SU-DHL-6 (cell line): ENCODE measurements around the gene CLK2.
"Not testable (repeated sequence)": the region's sequence is repeated elsewhere in the genome, so short reads cannot be mapped to it uniquely, and the experiment has no call there.

ENCODE experiments used
- H2AFZ ChIP-seq: fragments of 200-600 bp; sonication (generic); 2 replicates; pipeline ENCODE4 v1.6.1; 2014; ENCODE audit warnings: low read depth, mild to moderate bottlenecking, moderate library complexity, mixed read lengths, antibody characterized with exemption, low read length; ENCODE audit not compliant: severe bottlenecking
- H3F3A ChIP-seq: fragments of 200-600 bp; shearing (Covaris generic); 2 replicates; pipeline ENCODE4 v1.6.0; 2016; ENCODE audit warnings: antibody characterized with exemption, mild to moderate bottlenecking; ENCODE audit not compliant: insufficient read depth
- H3K27ac ChIP-seq: fragments of 200-600 bp; sonication (generic); 2 replicates; pipeline ENCODE4 v1.5.1; 2016; ENCODE audit warnings: low read depth, mild to moderate bottlenecking, low read length, moderate library complexity, mixed read lengths
- H3K27me3 ChIP-seq: fragments of 200-600 bp; sonication (generic), shearing (Covaris generic); 2 replicates; pipeline ENCODE4 v1.6.0; 2014; ENCODE audit warnings: mild to moderate bottlenecking, low read length
- H3K36me3 ChIP-seq: fragments of 200-600 bp; sonication (generic); 2 replicates; pipeline ENCODE4 v1.6.1; 2014; ENCODE audit warnings: mild to moderate bottlenecking, low read length, mixed read lengths
- H3K4me2 ChIP-seq: fragments of 300-600, 200-600 bp; shearing (Covaris generic), sonication (generic); 2 replicates; pipeline ENCODE4 v1.6.0; 2014; ENCODE audit warnings: low read length, low read depth, mild to moderate bottlenecking; ENCODE audit not compliant: poor library complexity, severe bottlenecking
- H3K4me3 ChIP-seq: fragments of 200-600 bp; sonication (generic); 2 replicates; pipeline ENCODE4 v1.5.1; 2014; ENCODE audit warnings: antibody characterized with exemption, low read length, mild to moderate bottlenecking, mixed read lengths; ENCODE audit not compliant: insufficient read depth, poor library complexity, severe bottlenecking
- H3K79me2 ChIP-seq: fragments of 200-600 bp; sonication (generic); 2 replicates; pipeline ENCODE4 v1.6.1; 2014; ENCODE audit warnings: mild to moderate bottlenecking, low read length, moderate library complexity; ENCODE audit not compliant: insufficient read depth
- H3K9ac ChIP-seq: fragments of 200-600 bp; sonication (generic); 2 replicates; pipeline ENCODE4 v1.7.0; 2014; ENCODE audit warnings: mild to moderate bottlenecking, low read length
- H3K9me2 ChIP-seq: fragments of 200-600 bp; sonication (generic); replicated peaks from 2 replicates; pipeline ENCODE4 v1.6.1; 2014; ENCODE audit warnings: low read length; ENCODE audit not compliant: insufficient read depth
- H3K9me3 ChIP-seq: fragments of 200-600 bp; sonication (generic); 2 replicates; pipeline ENCODE4 v1.6.1; 2014; ENCODE audit warnings: low read length, mixed read lengths; ENCODE audit not compliant: insufficient read depth
- H4K20me1 ChIP-seq: fragments of 200-600 bp; sonication (generic); 2 replicates; pipeline ENCODE4 v1.6.1; 2014; ENCODE audit warnings: low read depth, mild to moderate bottlenecking, antibody characterized with exemption, low read length, moderate library complexity, mixed read lengths
- EZH2phosphoT487 ChIP-seq: fragments of 200-600 bp; sonication (generic), shearing (Covaris generic); conservative IDR thresholded peaks from 2 replicates; pipeline ENCODE4 v1.6.1; 2018; ENCODE audit warnings: mild to moderate bottlenecking, antibody characterized with exemption, low read length, moderate library complexity, mixed read lengths
- TF ChIP-seq, protein P1 (sequence below): fragments of 200-600 bp; sonication (generic); IDR thresholded peaks from one replicate; pipeline ENCODE4 v1.5.1; 2017; ENCODE audit warnings: antibody characterized with exemption, mild to moderate bottlenecking, low read length, moderate library complexity; ENCODE audit not compliant: insufficient read depth, poor library complexity, severe bottlenecking

CLK2 gene

DNA sequence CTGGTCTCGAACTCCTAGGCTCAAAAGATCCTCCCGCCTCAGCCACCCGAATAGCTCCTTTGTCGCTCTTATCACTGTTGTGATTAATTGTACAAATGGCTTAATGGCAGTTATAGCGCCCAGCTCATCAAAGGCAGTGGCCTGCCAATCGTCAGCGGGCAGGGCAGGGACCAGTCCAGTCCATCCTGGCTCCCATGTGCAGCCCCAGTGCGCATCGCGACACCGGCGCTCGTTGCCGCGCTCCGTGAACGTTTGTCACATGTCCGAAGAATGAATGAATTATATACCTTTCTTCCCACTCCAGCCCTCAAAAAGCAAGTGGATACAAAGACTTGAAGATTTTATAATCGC is 46.4 kb downstream of the CLK2 start:
- H3K9ac ChIP-seq = peak overlapping the region; percentile 81
- H3K27me3 ChIP-seq = no peaks in the 10 kb centered on the region
- peak overlapping the region; percentile 93 for H3K4me2 ChIP-seq
- H3K27ac ChIP-seq = peak overlapping the region; percentile 90
- H2AFZ ChIP-seq = no peak overlapping the region
- no peaks in the 10 kb centered on the region for H3K36me3 ChIP-seq
- H3K79me2 ChIP-seq = peaks cover 14% of the 10 kb centered on the region; the same call in 1 of the 2 replicates
- H3K4me3 ChIP-seq = peak overlapping the region; percentile 63
- H3F3A ChIP-seq = peaks cover 43% of the 10 kb centered on the region
- no peaks in the 10 kb centered on the region for H4K20me1 ChIP-seq
- no peaks in the 10 kb centered on the region for H3K9me3 ChIP-seq
- TF ChIP-seq, protein P1, sequence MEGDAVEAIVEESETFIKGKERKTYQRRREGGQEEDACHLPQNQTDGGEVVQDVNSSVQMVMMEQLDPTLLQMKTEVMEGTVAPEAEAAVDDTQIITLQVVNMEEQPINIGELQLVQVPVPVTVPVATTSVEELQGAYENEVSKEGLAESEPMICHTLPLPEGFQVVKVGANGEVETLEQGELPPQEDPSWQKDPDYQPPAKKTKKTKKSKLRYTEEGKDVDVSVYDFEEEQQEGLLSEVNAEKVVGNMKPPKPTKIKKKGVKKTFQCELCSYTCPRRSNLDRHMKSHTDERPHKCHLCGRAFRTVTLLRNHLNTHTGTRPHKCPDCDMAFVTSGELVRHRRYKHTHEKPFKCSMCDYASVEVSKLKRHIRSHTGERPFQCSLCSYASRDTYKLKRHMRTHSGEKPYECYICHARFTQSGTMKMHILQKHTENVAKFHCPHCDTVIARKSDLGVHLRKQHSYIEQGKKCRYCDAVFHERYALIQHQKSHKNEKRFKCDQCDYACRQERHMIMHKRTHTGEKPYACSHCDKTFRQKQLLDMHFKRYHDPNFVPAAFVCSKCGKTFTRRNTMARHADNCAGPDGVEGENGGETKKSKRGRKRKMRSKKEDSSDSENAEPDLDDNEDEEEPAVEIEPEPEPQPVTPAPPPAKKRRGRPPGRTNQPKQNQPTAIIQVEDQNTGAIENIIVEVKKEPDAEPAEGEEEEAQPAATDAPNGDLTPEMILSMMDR = no peak
- TF ChIP-seq EZH2phosphoT487 = no peak
- no peaks in the 10 kb centered on the region for H3K9me2 ChIP-seq

- Histone ChIP-seq H3K4me3 (peak overlapping the region; percentile 63), H3K79me2 (peaks cover 14% of the 10 kb centered on the region; the same call in 1 of the 2 replicates), H2AFZ (no peak overlapping the region), H3F3A (peaks cover 43% of the 10 kb centered on the region), H3K9me2 (no peaks in the 10 kb centered on the region), H3K27ac (peak overlapping the region; percentile 90), H4K20me1 (no peaks in the 10 kb centered on the region), H3K36me3 (no peaks in the 10 kb centered on the region), H3K9me3 (no peaks in the 10 kb centered on the region), H3K9ac (peak overlapping the region; percentile 81), H3K4me2 (peak overlapping the region; percentile 93), H3K27me3 (no peaks in the 10 kb centered on the region)
- TF ChIP-seq, protein P1 = peak; percentile 77
- no peak for TF ChIP-seq EZH2phosphoT487
Observed at GRCh38 chr1:155226188-155226909, 47.0 kb downstream of the CLK2 start.

- H3K9me2 ChIP-seq, H3K36me3 ChIP-seq, H4K20me1 ChIP-seq, H3K27me3 ChIP-seq, H2AFZ ChIP-seq, H3K9me3 ChIP-seq: not testable (repeated sequence)
- H3K79me2 ChIP-seq = peaks cover 14% of the 10 kb centered on the region; the same call in 1 of the 2 replicates
- peak overlapping the region; percentile 81; the same call in 1 of the 2 replicates for H3K9ac ChIP-seq
- H3F3A ChIP-seq = peaks cover 39% of the 10 kb centered on the region
- H3K4me2 ChIP-seq = peak overlapping the region; percentile 93
- peak overlapping the region; percentile 63 for H3K4me3 ChIP-seq
- H3K27ac ChIP-seq = peak overlapping the region; percentile 90
Observed at GRCh38 chr1:155225404-155225759, 47.9 kb downstream of the CLK2 start.

GRCh38 chr1:155223047-155223446 is 50.3 kb downstream of the CLK2 start:
- Histone ChIP-seq H3K9me2 (no peaks in the 10 kb centered on the region), H3F3A (peaks cover 38% of the 10 kb centered on the region), H4K20me1 (no peaks in the 10 kb centered on the region), H3K9me3 (no peaks in the 10 kb centered on the region), H3K79me2 (peaks cover 14% of the 10 kb centered on the region; the same call in 1 of the 2 replicates), H2AFZ (no peak overlapping the region), H3K4me3 (no peak overlapping the region), H3K27ac (peak overlapping the region; percentile 90), H3K9ac (peak overlapping the region; percentile 9; the same call in 1 of the 2 replicates), H3K27me3 (no peaks in the 10 kb centered on the region), H3K36me3 (no peaks in the 10 kb centered on the region), H3K4me2 (peak overlapping the region; percentile 47)
- TF ChIP-seq, protein P1 = no peak
- no peak for TF ChIP-seq EZH2phosphoT487

- not testable (repeated sequence) for H3K27me3 ChIP-seq, H3K9ac ChIP-seq, H3K9me3 ChIP-seq, H3K27ac ChIP-seq, H3K4me3 ChIP-seq, H3K79me2 ChIP-seq, H2AFZ ChIP-seq, H4K20me1 ChIP-seq, H3K4me2 ChIP-seq, H3K9me2 ChIP-seq, H3K36me3 ChIP-seq
- peaks cover 23% of the 10 kb centered on the region for H3F3A ChIP-seq
Observed at GRCh38 chr1:155220211-155220965, 52.9 kb downstream of the CLK2 start.
